GM12878 (cell line): ENCODE results near the gene MCHR1. TPM values are rescaled to one million over a fixed set of nuclear protein-coding genes. Genes with fewer than 3 reads are reported as not detected.

Experiments used
- ATAC-seq: fragments of 200-7000 bp; cut with Tn5 transposase; 3 replicates; pipeline ENCODE4 v1.9.1; 2020; ENCODE audit warnings: mild to moderate bottlenecking, moderate library complexity
- BruUV-seq: library from RNA; stranded (reverse); fragments of 400-500 nt; replicated peaks from 2 replicates; lab custom pipeline; 2021; lab: Mats Ljungman, UMichigan
- CTCF ChIA-PET: fragments of 300-600 bp; sonication (Branson Sonifier 250); formaldehyde crosslinking; extraction: SDS; loops from one replicate; lab custom pipeline; 2021; ENCODE audit warnings: inconsistent platforms; lab: Yijun Ruan, JAX
- POLR2A ChIA-PET: fragments of 350-600 bp; formaldehyde crosslinking; extraction: SDS; loops from one replicate; lab custom pipeline; 2021; ENCODE audit warnings: inconsistent platforms; lab: Charles Lee
- RAD21 ChIA-PET: fragments of 300-600 bp; sonication (Branson Sonifier 250); formaldehyde crosslinking; loops from one replicate; lab custom pipeline; 2023; ENCODE audit warnings: antibody characterized with exemption; ENCODE audit not compliant: unreplicated experiment; lab: Charles Lee
- SMC1A ChIA-PET: fragments of 300-600 bp; sonication (Branson Sonifier 250); formaldehyde crosslinking; loops from one replicate; lab custom pipeline; 2023; ENCODE audit not compliant: unreplicated experiment, uncharacterized antibody; lab: Charles Lee
- DNase-seq: peaks from one replicate; pipeline ENCODE4 v3.0.0-alpha.2; 2011; ENCODE audit warnings: low read depth, low spot score
- FAIRE-seq: peaks from 3 replicates; lab custom pipeline; 2011; peaks lifted over from hg19 to GRCh38; lab: Jason Lieb, UNC
- H2AFZ ChIP-seq: 2 replicates; pipeline ENCODE4 v1.6.0; 2011; ENCODE audit warnings: low read depth, low read length, control low read depth; ENCODE audit not compliant: control insufficient read depth
- H3K27ac ChIP-seq: 2 replicates; pipeline ENCODE4 v1.5.1; 2011; ENCODE audit warnings: control low read depth; ENCODE audit not compliant: control insufficient read depth, insufficient read depth
- H3K27me3 ChIP-seq, 2 experiments: replicated peaks in 1 of 2; 2 replicates each; pipeline versions ENCODE4 v1.6.0 to v1.6.1; 2011; ENCODE audit warnings: low read length in 1 of 2; ENCODE audit not compliant: control insufficient read depth in 2 of 2, insufficient read depth in 2 of 2
- H3K36me3 ChIP-seq, 2 experiments: 2 replicates each; pipeline ENCODE4 v1.5.1; 2011; ENCODE audit warnings: low read length in 1 of 2; ENCODE audit not compliant: control insufficient read depth in 2 of 2, insufficient read depth in 2 of 2
- H3K4me1 ChIP-seq: 2 replicates; pipeline ENCODE4 v1.6.1; 2011; ENCODE audit warnings: mild to moderate bottlenecking, low read length, moderate library complexity, mixed read lengths; ENCODE audit not compliant: control insufficient read depth, insufficient read depth
- H3K4me2 ChIP-seq: 2 replicates; pipeline ENCODE4 v1.6.0; 2011; ENCODE audit warnings: control low read depth; ENCODE audit not compliant: control insufficient read depth, insufficient read depth
- H3K4me3 ChIP-seq: fragments of 200-600 bp; sonication (generic); 2 replicates; pipeline ENCODE4 v1.5.1; 2016
- H3K79me2 ChIP-seq: 2 replicates; pipeline ENCODE4 v1.6.0; 2011; ENCODE audit warnings: low read length; ENCODE audit not compliant: control insufficient read depth, insufficient read depth
- H3K9ac ChIP-seq: 2 replicates; pipeline ENCODE4 v1.8.0; 2011; ENCODE audit warnings: low read length, control low read depth, mixed read lengths; ENCODE audit not compliant: control insufficient read depth, insufficient read depth
- H3K9me3 ChIP-seq: replicated peaks from 3 replicates; pipeline ENCODE4 v1.5.1; 2011; ENCODE audit warnings: mild to moderate bottlenecking, low read length; ENCODE audit not compliant: control insufficient read depth, insufficient read depth
- H4K20me1 ChIP-seq: 2 replicates; pipeline ENCODE4 v1.6.0; 2011; ENCODE audit not compliant: control insufficient read depth, insufficient read depth
- BACH1 ChIP-seq: fragments of 450-650 bp; IDR thresholded peaks from 2 replicates; pipeline ENCODE4 v1.6.1; 2017; ENCODE audit warnings: mild to moderate bottlenecking, borderline replicate concordance
- CREM ChIP-seq: IDR thresholded peaks from 2 replicates; pipeline ENCODE4 v1.6.1; 2014; ENCODE audit warnings: antibody characterized with exemption, low read depth
- ETV6 ChIP-seq, 2 experiments: fragments of 450-650 bp in 1 of 2; IDR thresholded peaks in 1 of 2; conservative IDR thresholded peaks in 1 of 2; 2 replicates each; pipeline ENCODE4 v1.6.1; 2014; ENCODE audit warnings: antibody characterized with exemption in 1 of 2, borderline replicate concordance in 1 of 2, low read depth in 1 of 2, mild to moderate bottlenecking in 1 of 2, moderate library complexity in 1 of 2
- MTA3 ChIP-seq: IDR thresholded peaks from 2 replicates; pipeline ENCODE4 v1.6.1; 2012; ENCODE audit warnings: low read length, inconsistent platforms, borderline replicate concordance
- NBN ChIP-seq: fragments of 450-650 bp; IDR thresholded peaks from 2 replicates; pipeline ENCODE4 v1.6.1; 2016
- NFXL1 ChIP-seq: fragments of 450-650 bp; IDR thresholded peaks from 2 replicates; pipeline ENCODE4 v1.6.1; 2017; ENCODE audit warnings: antibody characterized with exemption, mild to moderate bottlenecking, borderline replicate concordance
- RAD51 ChIP-seq: fragments of 450-650 bp; IDR thresholded peaks from 2 replicates; pipeline ENCODE4 v1.6.1; 2016; ENCODE audit warnings: moderate library complexity, mild to moderate bottlenecking, inconsistent platforms
- RBBP5 ChIP-seq: fragments of 200-600 bp; sonication (generic); conservative IDR thresholded peaks from 2 replicates; pipeline ENCODE4 v1.6.1; 2016
- RFX5 ChIP-seq: IDR thresholded peaks from 2 replicates; pipeline ENCODE4 v1.6.1; 2011; ENCODE audit warnings: low read depth, low read length, improper control_type of control experiment
- YBX1 ChIP-seq: fragments of 450-650 bp; IDR thresholded peaks from 2 replicates; pipeline ENCODE4 v1.6.1; 2016; ENCODE audit warnings: antibody characterized with exemption
- WGBS: methylation state at CpG from one replicate; pipeline ENCODE4 v1.1.6; 2016; ENCODE audit warnings: low lambda C conversion rate; ENCODE audit not compliant: insufficient replicate concordance, insufficient coverage; ENCODE audit errors: missing lambda C conversion rate; 5-methylcytosine and 5-hydroxymethylcytosine counted together
- in situ Hi-C: fragments of 300-500 bp; cut with MboI; formaldehyde crosslinking; loops from 9 replicates; pipeline ENCODE4 v1.14.3; 2018; ENCODE audit warnings: mixed read lengths
- intact Hi-C: fragments of 100-400 bp; cut with micrococcal nuclease; formaldehyde crosslinking; loops from one replicate; pipeline ENCODE4 v1.14.2; 2022; ENCODE audit not compliant: unreplicated experiment
- polyA plus RNA-seq, 11 experiments: library from polyadenylated mRNA; depleted of rRNA in 4 of 11; unstranded in 6 of 11; stranded (reverse) in 5 of 11; fragments of >200 nt; fragmentation: Nextera tagmentation in 4 of 11; fragmentation: Illumina TruSeq in 1 of 11; extraction: Ambion mirVana in 4 of 11; extraction: Trizol in 1 of 11; gene quantifications; 1 replicate in 1 of 11; 2 replicates in 10 of 11; pipeline versions ENCODE4 v1.2.1 to v1.2.3, GENCODE V29; 2011 to 2016; ENCODE audit warnings: inconsistent platforms in 2 of 11, missing spikeins in 2 of 11, low read depth in 1 of 11
- total RNA-seq, 4 experiments: library from RNA; depleted of rRNA in 3 of 4; stranded (reverse); fragments of >200 nt in 3 of 4; fragmentation: Illumina TruSeq in 1 of 4; extraction: Trizol in 1 of 4; gene quantifications; 2 replicates each; pipeline versions ENCODE4 v1.2.1 to v1.2.3, GENCODE V29; 2013 to 2021
- TF ChIP-seq, protein P1 (sequence below): fragments of 450-650 bp; IDR thresholded peaks from 2 replicates; pipeline ENCODE4 v1.6.1; 2017; ENCODE audit warnings: mild to moderate bottlenecking, low read depth, inconsistent platforms; ENCODE audit not compliant: poor library complexity, severe bottlenecking
- TF ChIP-seq, protein P2 (sequence below): IDR thresholded peaks from 2 replicates; pipeline ENCODE4 v1.6.1; 2011; ENCODE audit warnings: borderline replicate concordance, low read depth, mild to moderate bottlenecking, moderate library complexity, low read length; ENCODE audit not compliant: insufficient read depth, poor library complexity, severe bottlenecking
- TF ChIP-seq, protein P3 (sequence below): fragments of 450-650 bp; IDR thresholded peaks from 2 replicates; pipeline ENCODE4 v1.6.1; 2016; ENCODE audit warnings: mild to moderate bottlenecking, moderate library complexity, borderline replicate concordance

The MCHR1 gene
- total and polyA plus RNA-seq, 10 of the 15 experiments (the other 5 are each of a cell fraction or from before 2014, with no cell fraction given), result not detected

DNA sequence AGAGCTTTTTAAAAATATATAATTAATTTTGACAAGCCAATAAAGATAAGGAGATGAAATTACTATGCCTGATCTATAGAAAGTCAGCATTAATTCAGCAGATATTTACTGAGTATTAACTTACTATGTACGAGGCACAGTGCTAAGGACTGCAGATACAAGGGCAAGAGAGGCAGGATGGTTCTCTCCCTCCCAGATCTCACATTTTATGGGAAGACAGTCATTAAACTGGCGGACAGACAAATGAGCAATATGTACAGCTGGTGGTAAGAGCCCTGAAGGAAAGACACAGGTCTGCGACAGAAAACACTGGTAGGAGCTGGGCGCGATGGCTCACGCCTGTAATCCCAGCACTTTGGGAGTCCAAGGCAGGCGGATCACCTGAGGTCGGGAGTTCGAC lies 36.8 kb downstream of the MCHR1 start:
- Histone ChIP-seq H3K9me3 (no peaks in the 10 kb centered on the region), H3K36me3 (no peaks in the 10 kb centered on the region), H4K20me1 (no peaks in the 10 kb centered on the region), H3K27ac (no peak overlapping the region), H3K79me2 (no peaks in the 10 kb centered on the region), H3K4me2 (no peak overlapping the region), H3K4me3 (no peak overlapping the region), H2AFZ (no peak overlapping the region), H3K9ac (no peak overlapping the region), H3K27me3 (no peaks in the 10 kb centered on the region; a peak in 1 of 4 replicates), H3K4me1 (no peaks in the 10 kb centered on the region)
- ChIA-PET CTCF (interaction anchor here (0.7 kb wide), 1 partner anchor 183 kb away, joined by 3 read pairs; no protein-coding TSS in a partner anchor), RAD21 (interaction anchor here (1.6 kb wide), 1 partner anchor 183 kb away, joined by 3 read pairs; no protein-coding TSS in a partner anchor), POLR2A (no interaction called here), SMC1A (interaction anchor here (1.3 kb wide), 1 partner anchor 31 kb away, joined by 3 read pairs; no protein-coding TSS in a partner anchor)
- WGBS, result 58% methylated on average over 9 of the region's 9 CpGs
- ATAC-seq (no peak), FAIRE-seq (no peak), DNase-seq (no peak)
- no TSS peak for BruUV-seq
- intact Hi-C loops, result no loop called here
- in situ Hi-C loops, result no loop called here
- TF ChIP-seq, protein P1, sequence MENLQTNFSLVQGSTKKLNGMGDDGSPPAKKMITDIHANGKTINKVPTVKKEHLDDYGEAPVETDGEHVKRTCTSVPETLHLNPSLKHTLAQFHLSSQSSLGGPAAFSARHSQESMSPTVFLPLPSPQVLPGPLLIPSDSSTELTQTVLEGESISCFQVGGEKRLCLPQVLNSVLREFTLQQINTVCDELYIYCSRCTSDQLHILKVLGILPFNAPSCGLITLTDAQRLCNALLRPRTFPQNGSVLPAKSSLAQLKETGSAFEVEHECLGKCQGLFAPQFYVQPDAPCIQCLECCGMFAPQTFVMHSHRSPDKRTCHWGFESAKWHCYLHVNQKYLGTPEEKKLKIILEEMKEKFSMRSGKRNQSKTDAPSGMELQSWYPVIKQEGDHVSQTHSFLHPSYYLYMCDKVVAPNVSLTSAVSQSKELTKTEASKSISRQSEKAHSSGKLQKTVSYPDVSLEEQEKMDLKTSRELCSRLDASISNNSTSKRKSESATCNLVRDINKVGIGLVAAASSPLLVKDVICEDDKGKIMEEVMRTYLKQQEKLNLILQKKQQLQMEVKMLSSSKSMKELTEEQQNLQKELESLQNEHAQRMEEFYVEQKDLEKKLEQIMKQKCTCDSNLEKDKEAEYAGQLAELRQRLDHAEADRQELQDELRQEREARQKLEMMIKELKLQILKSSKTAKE, result no peak
- TF ChIP-seq, protein P2, sequence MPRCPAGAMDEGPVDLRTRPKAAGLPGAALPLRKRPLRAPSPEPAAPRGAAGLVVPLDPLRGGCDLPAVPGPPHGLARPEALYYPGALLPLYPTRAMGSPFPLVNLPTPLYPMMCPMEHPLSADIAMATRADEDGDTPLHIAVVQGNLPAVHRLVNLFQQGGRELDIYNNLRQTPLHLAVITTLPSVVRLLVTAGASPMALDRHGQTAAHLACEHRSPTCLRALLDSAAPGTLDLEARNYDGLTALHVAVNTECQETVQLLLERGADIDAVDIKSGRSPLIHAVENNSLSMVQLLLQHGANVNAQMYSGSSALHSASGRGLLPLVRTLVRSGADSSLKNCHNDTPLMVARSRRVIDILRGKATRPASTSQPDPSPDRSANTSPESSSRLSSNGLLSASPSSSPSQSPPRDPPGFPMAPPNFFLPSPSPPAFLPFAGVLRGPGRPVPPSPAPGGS, result no peak
- TF ChIP-seq RBBP5, result no peak
- TF ChIP-seq RFX5, result no peak
- TF ChIP-seq RAD51, result no peak
- no peak for TF ChIP-seq YBX1
- no peak for TF ChIP-seq MTA3
- TF ChIP-seq, protein P3, sequence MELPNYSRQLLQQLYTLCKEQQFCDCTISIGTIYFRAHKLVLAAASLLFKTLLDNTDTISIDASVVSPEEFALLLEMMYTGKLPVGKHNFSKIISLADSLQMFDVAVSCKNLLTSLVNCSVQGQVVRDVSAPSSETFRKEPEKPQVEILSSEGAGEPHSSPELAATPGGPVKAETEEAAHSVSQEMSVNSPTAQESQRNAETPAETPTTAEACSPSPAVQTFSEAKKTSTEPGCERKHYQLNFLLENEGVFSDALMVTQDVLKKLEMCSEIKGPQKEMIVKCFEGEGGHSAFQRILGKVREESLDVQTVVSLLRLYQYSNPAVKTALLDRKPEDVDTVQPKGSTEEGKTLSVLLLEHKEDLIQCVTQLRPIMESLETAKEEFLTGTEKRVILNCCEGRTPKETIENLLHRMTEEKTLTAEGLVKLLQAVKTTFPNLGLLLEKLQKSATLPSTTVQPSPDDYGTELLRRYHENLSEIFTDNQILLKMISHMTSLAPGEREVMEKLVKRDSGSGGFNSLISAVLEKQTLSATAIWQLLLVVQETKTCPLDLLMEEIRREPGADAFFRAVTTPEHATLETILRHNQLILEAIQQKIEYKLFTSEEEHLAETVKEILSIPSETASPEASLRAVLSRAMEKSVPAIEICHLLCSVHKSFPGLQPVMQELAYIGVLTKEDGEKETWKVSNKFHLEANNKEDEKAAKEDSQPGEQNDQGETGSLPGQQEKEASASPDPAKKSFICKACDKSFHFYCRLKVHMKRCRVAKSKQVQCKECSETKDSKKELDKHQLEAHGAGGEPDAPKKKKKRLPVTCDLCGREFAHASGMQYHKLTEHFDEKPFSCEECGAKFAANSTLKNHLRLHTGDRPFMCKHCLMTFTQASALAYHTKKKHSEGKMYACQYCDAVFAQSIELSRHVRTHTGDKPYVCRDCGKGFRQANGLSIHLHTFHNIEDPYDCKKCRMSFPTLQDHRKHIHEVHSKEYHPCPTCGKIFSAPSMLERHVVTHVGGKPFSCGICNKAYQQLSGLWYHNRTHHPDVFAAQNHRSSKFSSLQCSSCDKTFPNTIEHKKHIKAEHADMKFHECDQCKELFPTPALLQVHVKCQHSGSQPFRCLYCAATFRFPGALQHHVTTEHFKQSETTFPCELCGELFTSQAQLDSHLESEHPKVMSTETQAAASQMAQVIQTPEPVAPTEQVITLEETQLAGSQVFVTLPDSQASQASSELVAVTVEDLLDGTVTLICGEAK, result no peak
- no peak for TF ChIP-seq CREM
- TF ChIP-seq NFXL1, result no peak
- TF ChIP-seq ETV6 (conservative IDR thresholded peaks at IDR 0.05 in 1 of 2, IDR thresholded peaks at IDR 0.05 in 1 of 2; ENCODE audit: borderline replicate concordance in 1 of 2, low read depth in 1 of 2), result no peak
- no peak for TF ChIP-seq BACH1
- TF ChIP-seq NBN, result no peak
